Uterus (tissue), 2 donors: Measurements from ENCODE around the gene PSMD4.
"Not testable (repeated sequence)": the region's sequence is repeated elsewhere in the genome, so short reads cannot be mapped to it uniquely, and the experiment has no call there.

Source experiments
- POLR2A ChIP-seq, 2 donors: fragments of 450-650 bp; IDR thresholded peaks; one replicate each; pipeline ENCODE4 v1.6.1; 2016; ENCODE audit warnings: antibody characterized with exemption in 2 of 2, mild to moderate bottlenecking in 1 of 2, moderate library complexity in 1 of 2
- TF ChIP-seq, protein P1 (sequence below), 4 experiments: fragments of 200-600 bp in 2 of 4; fragments of 450-650 bp in 2 of 4; sonication (generic) in 2 of 4; IDR thresholded peaks; one replicate each; pipeline ENCODE4 v1.5.1; 2016 to 2019; ENCODE audit warnings: antibody characterized with exemption in 4 of 4, mild to moderate bottlenecking in 2 of 4, moderate library complexity in 1 of 4

DNA sequence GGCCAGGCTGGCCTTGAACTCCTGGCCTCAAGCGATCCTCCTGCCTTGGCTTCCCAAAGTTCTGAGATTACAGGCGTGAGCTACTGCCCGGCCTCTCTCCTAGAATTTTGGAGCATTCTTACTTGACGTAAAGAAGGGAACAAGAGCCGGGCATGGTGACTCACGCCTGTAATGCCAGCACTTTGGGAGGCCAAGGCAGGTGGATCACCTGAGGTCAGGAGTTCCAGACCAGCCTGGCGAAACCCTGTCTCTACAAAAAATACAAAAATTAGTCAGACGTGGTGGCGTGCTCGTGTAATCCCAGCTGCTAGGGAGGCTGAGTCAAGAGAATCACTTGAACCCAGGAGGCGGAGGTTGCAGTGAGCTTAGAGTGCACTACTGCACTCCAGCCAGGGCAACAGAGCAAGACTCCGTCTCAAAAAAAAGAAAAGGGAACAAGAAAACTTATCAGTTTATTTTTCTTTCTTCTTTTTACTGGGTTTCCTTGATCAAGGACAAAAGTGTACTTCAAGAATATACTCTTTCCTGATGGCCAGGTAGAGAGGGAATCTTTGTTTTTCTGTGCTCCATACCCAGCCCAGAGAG lies 49.1 kb upstream of the PSMD4 start:
- TF ChIP-seq POLR2A (IDR thresholded peaks at IDR 0.05): not testable (repeated sequence)
- TF ChIP-seq, protein P1, sequence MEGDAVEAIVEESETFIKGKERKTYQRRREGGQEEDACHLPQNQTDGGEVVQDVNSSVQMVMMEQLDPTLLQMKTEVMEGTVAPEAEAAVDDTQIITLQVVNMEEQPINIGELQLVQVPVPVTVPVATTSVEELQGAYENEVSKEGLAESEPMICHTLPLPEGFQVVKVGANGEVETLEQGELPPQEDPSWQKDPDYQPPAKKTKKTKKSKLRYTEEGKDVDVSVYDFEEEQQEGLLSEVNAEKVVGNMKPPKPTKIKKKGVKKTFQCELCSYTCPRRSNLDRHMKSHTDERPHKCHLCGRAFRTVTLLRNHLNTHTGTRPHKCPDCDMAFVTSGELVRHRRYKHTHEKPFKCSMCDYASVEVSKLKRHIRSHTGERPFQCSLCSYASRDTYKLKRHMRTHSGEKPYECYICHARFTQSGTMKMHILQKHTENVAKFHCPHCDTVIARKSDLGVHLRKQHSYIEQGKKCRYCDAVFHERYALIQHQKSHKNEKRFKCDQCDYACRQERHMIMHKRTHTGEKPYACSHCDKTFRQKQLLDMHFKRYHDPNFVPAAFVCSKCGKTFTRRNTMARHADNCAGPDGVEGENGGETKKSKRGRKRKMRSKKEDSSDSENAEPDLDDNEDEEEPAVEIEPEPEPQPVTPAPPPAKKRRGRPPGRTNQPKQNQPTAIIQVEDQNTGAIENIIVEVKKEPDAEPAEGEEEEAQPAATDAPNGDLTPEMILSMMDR (IDR thresholded peaks at IDR 0.05): not testable (repeated sequence)
